OCI-LY3 (cell line): ENCODE results near the gene CMSS1.

ENCODE experiments used
- H2AFZ ChIP-seq: fragments of 200-600, 300-600 bp; shearing (Covaris generic); 2 replicates; pipeline ENCODE4 v1.6.0; 2014; ENCODE audit warnings: antibody characterized with exemption, low read depth, low read length
- H3K27ac ChIP-seq: fragments of 200-600, 300-600 bp; sonication (generic); 2 replicates; pipeline ENCODE4 v1.5.1; 2014; ENCODE audit warnings: mild to moderate bottlenecking, low read length, moderate library complexity, mixed read lengths
- H3K27me3 ChIP-seq: fragments of 200-600, 300-600 bp; sonication (generic); 2 replicates; pipeline ENCODE4 v1.6.1; 2014; ENCODE audit warnings: low read depth, low read length, mixed read lengths
- H3K36me3 ChIP-seq: fragments of 200-600, 300-600 bp; sonication (generic); replicated peaks from 2 replicates; pipeline ENCODE3; 2014; ENCODE audit warnings: low read depth, low read length, mixed read lengths
- H3K4me1 ChIP-seq: fragments of 300-600, 200-600 bp; sonication (generic); 2 replicates; pipeline ENCODE4 v1.6.1; 2014; ENCODE audit warnings: low read length, mixed read lengths
- H3K4me2 ChIP-seq: fragments of 200-600, 300-600 bp; sonication (generic); 2 replicates; pipeline ENCODE4 v1.6.1; 2014; ENCODE audit warnings: low read length, mixed read lengths
- H3K4me3 ChIP-seq: fragments of 300-600, 200-600 bp; sonication (generic); 2 replicates; pipeline ENCODE4 v1.5.1; 2014; ENCODE audit warnings: antibody characterized with exemption, mild to moderate bottlenecking, low read length, moderate library complexity
- H3K79me2 ChIP-seq: fragments of 300-600, 200-600 bp; shearing (Covaris generic); 2 replicates; pipeline ENCODE4 v1.6.1; 2014; ENCODE audit warnings: mild to moderate bottlenecking, low read length, mixed read lengths
- H3K9ac ChIP-seq: fragments of 300-600, 200-600 bp; shearing (Covaris generic); 2 replicates; pipeline ENCODE4 v1.6.0; 2014; ENCODE audit warnings: mild to moderate bottlenecking, low read length, moderate library complexity
- H3K9me3 ChIP-seq: fragments of 200-600, 300-600 bp; shearing (Covaris generic); 2 replicates; pipeline ENCODE4 v1.6.1; 2014; ENCODE audit warnings: low read length, mixed read lengths; ENCODE audit not compliant: insufficient read depth
- H4K20me1 ChIP-seq: fragments of 200-600, 300-600 bp; sonication (generic); 2 replicates; pipeline ENCODE4 v1.6.1; 2016; ENCODE audit warnings: low read length, mixed read lengths; ENCODE audit not compliant: insufficient read depth
- CTCF ChIP-seq: fragments of 200-600, 300-600 bp; sonication (generic); IDR thresholded peaks from 2 replicates; pipeline ENCODE4 v1.5.1; 2014; ENCODE audit warnings: antibody characterized with exemption, low read length, low read depth
- EZH2phosphoT487 ChIP-seq: fragments of 200-600 bp; shearing (Covaris generic); IDR thresholded peaks from 2 replicates; pipeline ENCODE4 v1.6.1; 2018; ENCODE audit warnings: antibody characterized with exemption, mixed run types, low read depth

Gene CMSS1

GRCh38 chr3:100221159-100221558 is 403.5 kb downstream of the CMSS1 start:
- no peak overlapping the region for H3K27ac ChIP-seq
- no peak overlapping the region for H3K4me3 ChIP-seq
- TF ChIP-seq CTCF (no peak), EZH2phosphoT487 (no peak)

GRCh38 chr3:100225193-100225592 is 407.5 kb downstream of the CMSS1 start:
- Histone ChIP-seq H3K9ac (no peak overlapping the region), H2AFZ (no peak overlapping the region), H3K4me1 (no peaks in the 10 kb centered on the region), H3K79me2 (no peaks in the 10 kb centered on the region), H4K20me1 (no peaks in the 10 kb centered on the region), H3K4me3 (no peak overlapping the region), H3K27me3 (no peaks in the 10 kb centered on the region), H3K9me3 (no peaks in the 10 kb centered on the region), H3K27ac (no peak overlapping the region), H3K4me2 (no peak overlapping the region), H3K36me3 (no peaks in the 10 kb centered on the region)
- TF ChIP-seq CTCF (no peak), EZH2phosphoT487 (no peak)

More at GRCh38 chr3:100221159-100221558, 403.5 kb downstream of the CMSS1 start:
- Histone ChIP-seq H3K36me3 (no peaks in the 10 kb centered on the region), H3K79me2 (no peaks in the 10 kb centered on the region), H3K4me2 (no peak overlapping the region), H3K4me1 (no peaks in the 10 kb centered on the region), H3K9me3 (no peaks in the 10 kb centered on the region), H4K20me1 (no peaks in the 10 kb centered on the region), H3K27me3 (peaks cover 3% of the 10 kb centered on the region; the same call in 1 of the 2 replicates), H2AFZ (no peak overlapping the region), H3K9ac (no peak overlapping the region)

- Histone ChIP-seq H3K27me3 (no peaks in the 10 kb centered on the region), H3K9ac (no peak overlapping the region), H3K4me2 (no peak overlapping the region), H3K79me2 (no peaks in the 10 kb centered on the region), H3K27ac (no peak overlapping the region), H3K4me3 (no peak overlapping the region), H2AFZ (no peak overlapping the region), H3K4me1 (no peaks in the 10 kb centered on the region), H3K9me3 (no peaks in the 10 kb centered on the region), H3K36me3 (no peaks in the 10 kb centered on the region), H4K20me1 (no peaks in the 10 kb centered on the region)
- no peak for TF ChIP-seq EZH2phosphoT487
- no peak for TF ChIP-seq CTCF
Measured at GRCh38 chr3:100225883-100226282, 408.2 kb downstream of the CMSS1 start.

- Histone ChIP-seq H2AFZ (no peak overlapping the region), H3K9ac (no peak overlapping the region), H3K4me1 (no peaks in the 10 kb centered on the region), H3K79me2 (no peaks in the 10 kb centered on the region), H3K4me3 (no peak overlapping the region), H3K27ac (no peak overlapping the region), H3K36me3 (no peaks in the 10 kb centered on the region), H3K9me3 (no peaks in the 10 kb centered on the region), H4K20me1 (no peaks in the 10 kb centered on the region), H3K4me2 (no peak overlapping the region), H3K27me3 (no peaks in the 10 kb centered on the region)
- no peak for TF ChIP-seq EZH2phosphoT487
- no peak for TF ChIP-seq CTCF
Measured at GRCh38 chr3:100226712-100227429, 409.2 kb downstream of the CMSS1 start.
